GM21576 (cell line): ENCODE measurements around the gene NDUFAF2.
"Not testable (repeated sequence)": the region's sequence is repeated elsewhere in the genome, so short reads cannot be mapped to it uniquely, and the experiment has no call there.

ENCODE experiments used
- ATAC-seq: cut with Tn5 transposase; IDR thresholded peaks from one replicate; pipeline ENCODE4 v1.9.1; 2021; ENCODE audit warnings: mild to moderate bottlenecking, moderate library complexity; ENCODE audit not compliant: unreplicated experiment

NDUFAF2 gene

DNA sequence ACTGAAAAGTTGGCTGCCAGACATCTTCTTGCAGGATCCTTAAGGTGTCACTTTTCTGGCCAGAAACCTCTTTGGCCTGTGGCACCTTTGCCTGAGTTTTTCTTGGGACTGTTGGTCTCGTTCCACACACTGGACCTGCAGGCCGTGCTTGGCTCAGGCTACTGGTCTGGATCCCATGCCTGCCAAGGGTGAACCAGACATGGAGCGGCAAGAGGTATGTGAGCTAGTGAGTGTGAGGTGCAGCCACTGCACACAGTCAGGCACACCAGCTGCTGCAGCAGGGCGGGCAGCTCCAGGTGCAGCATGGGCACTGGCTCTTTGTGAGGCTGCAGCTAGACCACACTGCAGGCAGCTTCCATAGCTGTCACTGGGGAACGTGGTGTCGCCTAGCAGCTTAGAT is 47.9 kb downstream of the NDUFAF2 start:
- no peak for ATAC-seq

DNA sequence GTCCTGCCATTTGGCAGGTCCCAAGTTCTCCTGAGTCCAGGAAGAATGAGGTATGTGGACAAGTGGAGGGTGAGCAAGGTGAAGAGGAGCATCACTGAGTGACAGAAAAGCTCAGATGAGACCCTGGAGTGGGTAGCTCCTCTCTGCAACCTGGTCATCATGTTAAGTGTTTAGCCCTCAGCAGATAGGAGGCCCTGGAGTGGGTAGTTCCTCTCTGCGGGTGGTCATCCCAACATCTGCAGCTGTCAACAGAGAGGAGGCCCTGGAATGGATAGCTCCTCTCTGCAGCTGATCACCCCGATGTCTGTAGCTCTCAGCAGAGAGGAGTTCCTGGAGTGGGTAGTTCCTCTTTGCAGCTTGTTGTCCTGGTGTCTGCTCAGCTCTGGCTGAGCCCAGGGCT is 48.4 kb downstream of the NDUFAF2 start:
- ATAC-seq, result no peak

DNA sequence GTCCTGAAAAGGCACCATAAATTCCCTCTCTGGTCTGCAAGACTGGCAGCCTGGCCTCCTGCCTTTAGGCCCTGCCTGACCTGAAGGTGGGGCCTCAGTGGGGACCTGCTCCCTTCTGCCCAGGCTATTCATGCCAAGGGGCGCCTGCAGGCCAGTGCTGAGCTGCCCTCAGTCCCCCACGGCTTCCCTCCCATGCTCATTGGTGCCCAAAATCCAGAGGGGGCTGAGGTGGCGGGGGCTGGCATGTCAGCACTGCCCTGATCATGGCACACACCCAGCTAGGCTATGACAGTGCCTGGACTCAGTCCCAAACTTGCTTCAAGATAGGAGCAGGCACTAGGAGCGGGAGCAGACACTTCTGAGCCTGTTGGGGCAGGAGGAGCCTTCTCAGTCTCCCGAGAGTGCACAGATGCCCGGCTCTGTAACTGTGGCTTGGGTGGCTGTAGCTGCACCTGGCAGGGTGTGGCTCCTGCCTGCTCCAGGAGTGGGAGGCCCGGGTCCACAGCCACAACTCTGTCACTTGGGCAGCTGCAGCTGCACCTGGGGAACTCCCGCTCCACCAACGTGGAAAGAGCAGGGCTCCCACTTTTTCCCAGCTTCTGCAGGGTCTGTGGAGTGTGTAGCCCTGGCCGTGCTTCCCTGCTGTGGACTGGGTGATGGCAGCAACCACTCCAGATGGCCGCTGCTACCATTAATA is 49.0 kb downstream of the NDUFAF2 start:
- no peak for ATAC-seq

DNA sequence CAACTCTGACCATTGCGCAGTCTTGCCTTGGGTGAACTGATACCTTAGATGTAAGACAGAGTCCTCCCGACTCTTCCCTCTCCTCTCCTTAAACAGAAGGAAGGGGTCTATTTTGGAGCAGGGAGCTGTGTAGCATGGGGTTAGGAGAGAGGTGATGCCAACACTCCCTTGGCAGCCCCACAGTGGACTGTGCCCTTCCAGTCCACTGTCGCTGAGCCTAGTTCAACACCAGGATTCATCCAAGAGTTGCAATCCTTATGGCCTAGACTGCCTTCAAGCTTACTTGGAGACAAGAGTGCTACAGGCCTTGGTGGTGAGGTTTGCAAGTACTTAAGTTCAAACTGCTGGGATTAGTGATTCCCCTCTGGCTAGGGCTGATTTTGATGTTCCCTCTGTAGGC is 51.4 kb downstream of the NDUFAF2 start:
- no peak for ATAC-seq

DNA sequence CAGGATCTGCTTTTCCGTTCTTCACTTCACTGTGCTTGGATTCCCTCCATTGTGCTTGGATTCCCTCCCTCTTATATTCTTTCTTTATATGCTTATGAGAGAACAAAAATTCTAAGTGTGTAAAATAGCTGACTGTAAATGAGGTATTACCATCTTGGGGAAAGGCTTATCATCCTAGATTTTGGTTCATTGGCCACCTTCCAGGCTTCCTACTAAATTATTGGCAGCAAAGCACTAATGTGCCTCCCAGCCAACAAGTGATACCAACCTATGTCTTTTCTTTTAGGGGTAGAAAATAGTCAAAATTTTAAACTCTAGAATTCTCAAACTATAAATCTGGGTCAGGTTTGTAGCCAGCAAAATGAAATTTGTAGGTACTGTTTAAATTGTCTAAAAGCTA is 52.7 kb downstream of the NDUFAF2 start:
- no peak for ATAC-seq

DNA sequence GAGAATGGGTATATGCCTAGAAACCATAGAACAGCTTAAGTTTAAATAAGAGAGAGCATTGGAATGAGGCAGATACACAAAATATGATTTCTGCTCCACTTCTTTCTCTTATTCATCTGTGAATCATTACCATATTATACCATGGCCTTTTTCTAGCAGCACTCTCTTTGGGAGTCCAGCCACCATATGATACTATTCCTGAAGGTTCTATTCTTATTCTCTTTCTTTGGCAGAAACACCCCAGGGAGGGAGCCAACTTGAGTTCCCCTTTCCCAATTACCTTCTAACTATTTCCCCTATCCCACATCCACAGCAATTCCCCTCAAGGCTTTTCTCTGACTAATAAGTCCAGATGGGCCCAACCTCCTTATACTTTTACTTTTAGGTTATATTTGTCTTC is 55.9 kb downstream of the NDUFAF2 start:
- ATAC-seq, result no peak

DNA sequence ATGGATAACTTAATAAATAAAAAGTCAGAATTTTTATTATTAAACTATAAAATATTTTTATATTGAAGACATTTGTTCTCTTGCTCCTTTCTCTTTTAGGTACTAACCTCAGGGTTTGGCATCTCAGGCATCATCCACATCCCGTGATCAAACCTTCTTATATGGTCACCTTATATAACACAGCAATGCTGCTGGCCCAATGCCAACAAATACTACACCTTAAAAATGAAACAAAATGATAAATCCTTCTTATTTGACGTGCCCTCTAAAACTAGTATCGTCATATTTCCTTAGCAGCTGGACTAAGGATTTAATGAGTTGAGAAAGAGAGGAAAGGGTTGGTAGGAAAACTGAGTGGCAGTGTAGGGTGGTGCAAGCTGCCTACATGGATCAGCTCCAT is 56.6 kb downstream of the NDUFAF2 start:
- ATAC-seq, result no peak

DNA sequence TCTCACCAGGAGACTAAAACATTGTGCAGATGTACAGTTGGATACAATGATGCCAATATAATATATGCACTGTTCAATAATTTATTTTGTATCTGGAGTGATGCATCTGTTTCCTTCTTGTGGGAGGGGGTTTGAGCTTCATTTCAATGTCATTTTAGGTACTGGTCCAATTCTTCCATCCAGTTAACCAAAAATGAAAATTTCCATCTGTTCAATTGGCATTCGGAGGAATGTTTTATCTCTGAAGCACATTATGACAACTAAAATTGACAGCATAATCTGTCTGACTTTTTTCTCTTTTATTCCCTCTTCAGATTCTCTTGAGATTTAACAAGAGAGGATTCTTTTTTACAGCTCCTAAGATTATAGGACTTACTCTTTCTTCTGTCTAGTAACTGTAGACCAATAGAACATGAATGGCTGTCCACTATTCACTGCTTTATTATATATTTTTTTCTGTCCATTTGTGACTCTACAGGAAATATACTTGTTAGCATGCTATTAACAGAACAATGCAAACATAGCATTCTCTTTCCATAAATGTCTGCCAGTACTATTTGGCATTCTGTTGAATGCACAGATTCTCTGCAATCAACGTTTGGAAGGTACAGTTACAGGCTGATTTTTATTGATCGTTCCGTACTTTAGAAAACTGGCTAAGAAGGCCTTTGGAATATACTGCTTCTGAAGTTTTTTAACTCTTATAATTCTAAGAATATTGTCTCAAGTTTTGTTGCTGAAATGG is 57.8 kb downstream of the NDUFAF2 start:
- ATAC-seq, result no peak

DNA sequence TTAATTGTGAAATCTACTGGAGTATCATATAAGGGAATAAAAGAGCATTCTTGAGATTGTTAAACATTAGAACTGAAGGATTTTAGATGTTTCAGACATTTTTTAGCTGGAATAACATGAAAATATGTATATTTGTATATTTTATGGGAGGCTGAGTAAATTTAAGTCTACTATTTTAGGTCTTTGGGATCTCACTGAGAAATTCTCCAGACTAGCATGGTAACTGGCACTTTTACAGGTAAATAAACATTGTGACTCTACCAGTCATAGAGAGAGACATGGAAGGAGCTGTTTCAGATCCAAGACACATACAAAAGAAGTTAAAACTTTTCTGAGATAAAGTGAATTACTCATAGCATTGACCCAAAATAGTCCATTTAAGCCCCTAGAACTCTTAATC is 59.4 kb downstream of the NDUFAF2 start:
- ATAC-seq, result no peak

DNA sequence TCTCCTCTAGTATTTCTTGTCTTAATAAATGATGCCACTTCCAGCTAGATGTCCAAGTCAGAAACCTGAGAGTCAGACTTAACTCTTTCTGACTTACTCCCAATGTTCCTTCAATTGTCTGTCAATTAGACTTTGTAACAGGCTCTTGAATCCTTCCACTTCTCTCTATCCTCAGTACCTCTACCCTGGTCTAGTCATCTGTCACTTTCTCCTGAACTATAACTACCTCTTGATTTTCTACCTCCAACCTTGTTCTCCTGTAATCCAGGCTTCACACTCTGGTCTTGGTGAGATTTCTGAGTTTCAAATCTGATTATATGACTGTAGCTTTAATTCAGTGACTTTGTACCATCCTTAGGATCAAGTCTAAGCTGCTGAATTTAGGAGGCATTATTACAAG is 64.9 kb downstream of the NDUFAF2 start:
- no peak for ATAC-seq

DNA sequence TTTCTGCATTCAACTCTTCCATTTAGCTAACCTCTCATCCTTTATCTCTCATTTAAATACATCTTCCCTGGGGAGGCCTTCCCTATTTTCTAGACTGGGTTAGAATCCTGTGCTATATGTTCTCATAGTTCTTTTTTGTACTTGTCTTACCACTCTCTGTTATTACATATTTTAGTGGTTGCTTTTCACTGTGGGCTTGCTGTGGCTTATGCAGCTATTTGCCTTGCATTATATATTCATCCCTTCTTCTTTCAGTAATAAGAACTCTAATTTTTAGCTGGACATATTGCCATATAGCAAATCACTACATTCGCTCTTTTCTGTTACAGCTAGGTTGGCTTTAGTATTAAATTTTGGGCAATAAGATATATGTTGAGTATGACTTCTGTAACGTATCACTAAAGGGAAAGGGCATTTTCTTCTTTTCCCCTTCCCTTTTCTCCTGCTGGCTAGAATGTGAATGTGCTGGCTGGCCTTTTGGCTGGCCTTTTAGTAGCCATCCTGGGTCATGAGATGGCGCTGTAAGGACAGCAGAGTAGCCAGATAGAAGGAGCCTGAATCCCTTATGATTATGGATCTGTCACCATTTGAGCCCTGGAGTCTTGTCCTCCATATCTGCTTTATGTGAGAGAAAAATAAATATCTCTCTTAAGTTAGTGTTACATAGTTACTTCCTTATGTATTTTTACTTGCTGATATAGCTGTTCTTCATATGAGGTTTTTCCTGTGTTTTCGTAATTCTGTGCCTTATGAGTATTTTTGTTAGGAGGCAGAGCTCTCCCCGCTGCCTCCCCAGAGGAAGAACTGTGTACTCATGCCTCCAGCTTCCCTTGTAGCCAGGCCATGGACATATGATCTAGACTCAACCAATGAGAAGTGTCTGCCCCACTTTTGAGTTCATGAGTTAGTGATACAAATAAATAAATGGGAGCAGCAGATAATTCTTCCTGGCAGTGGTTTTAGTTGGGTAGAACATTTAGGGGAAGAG is 65.8 kb downstream of the NDUFAF2 start:
- no peak for ATAC-seq

DNA sequence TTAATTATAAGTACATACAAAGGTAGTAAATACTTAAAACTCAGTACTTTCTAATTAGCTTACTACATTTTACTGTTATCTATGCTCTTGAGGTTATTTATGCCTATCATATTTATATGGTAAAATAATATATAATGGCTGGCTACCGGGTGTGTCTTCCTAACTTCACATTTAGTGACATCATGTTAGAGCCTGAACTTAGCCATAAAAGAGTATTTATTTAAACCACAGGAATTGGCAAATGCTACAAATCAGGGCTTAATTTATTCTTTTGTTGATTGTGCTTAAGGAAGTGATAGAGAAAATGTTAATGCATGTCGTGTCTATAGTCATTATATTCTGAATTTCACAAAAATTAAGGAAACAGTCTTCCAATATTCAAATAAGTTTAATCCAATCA is 73.1 kb downstream of the NDUFAF2 start:
- ATAC-seq, result no peak

DNA sequence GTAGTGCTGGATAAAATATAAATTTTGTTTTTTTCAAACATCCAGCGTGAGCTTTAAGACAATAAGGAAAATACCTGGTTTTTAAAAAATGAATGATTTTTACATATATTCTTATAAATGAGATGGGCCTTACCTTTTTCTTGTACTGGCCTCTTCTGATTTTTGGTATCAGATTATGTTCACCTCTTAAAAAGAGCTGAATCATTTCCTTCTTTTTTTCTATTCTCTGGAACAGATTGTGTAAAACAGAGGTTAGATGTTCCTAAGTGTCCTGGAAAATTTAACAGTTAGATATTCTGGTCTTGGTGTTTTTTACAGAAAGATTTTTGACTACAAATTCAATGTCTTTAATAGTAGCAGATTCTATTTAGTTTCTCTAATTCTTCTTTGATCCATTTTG is 74.6 kb downstream of the NDUFAF2 start:
- no peak for ATAC-seq

DNA sequence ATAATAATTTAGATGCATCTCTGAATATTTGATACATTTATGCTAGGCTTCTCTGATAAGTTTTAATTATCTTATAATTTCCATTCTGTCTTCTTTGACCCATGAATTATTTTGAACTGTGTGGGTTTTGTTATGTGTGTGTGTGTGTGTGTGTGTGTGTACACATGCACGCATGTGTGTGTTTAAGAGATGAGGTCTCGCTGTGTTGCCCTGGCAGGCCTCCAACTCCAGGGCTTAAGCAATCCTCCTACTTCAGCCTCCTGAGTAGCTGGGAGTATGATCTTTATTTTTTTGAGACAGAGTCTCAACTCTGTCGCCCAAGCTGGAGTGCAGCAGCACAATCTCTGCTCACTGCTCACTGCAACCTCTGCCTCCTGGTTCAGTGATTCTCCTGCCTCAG is 75.4 kb downstream of the NDUFAF2 start:
- ATAC-seq, result no peak

DNA sequence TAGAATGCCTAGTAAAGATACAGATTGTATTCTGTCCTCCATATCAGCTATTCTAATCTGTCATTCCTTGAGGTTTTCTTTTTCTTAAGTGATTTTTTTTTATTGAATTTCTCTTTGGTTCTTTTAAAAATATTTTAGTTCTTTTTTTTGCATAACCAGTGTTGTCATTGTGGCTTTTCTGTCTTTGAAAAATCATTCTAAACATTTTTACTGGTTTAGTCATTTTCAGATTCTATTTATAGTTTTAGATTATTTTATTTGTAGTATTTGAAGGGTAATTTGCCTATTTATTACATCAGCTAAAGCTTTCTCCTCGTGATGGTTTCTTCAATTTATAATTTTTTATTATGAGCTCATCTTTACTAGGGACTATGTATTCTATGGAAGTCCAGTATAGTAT is 78.1 kb downstream of the NDUFAF2 start:
- no peak for ATAC-seq

DNA sequence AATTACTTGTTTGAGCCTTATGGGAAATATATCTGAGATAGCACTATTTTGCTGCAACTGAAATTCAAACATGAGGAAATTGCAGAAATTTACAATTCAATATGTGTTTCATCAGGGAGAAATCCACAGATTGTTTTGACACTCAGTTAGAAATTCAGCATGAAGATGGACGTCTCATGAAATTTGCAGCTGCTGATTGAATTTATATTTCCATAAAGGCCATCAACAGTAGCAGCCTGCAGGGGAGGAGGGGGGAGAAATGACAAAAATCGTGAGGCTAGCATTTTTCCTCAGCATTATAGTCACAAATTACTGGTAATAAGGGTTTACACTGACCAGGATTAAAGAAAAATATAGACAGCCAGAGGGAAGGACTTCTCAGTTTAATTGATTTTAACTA is 81.0 kb downstream of the NDUFAF2 start:
- no peak for ATAC-seq

DNA sequence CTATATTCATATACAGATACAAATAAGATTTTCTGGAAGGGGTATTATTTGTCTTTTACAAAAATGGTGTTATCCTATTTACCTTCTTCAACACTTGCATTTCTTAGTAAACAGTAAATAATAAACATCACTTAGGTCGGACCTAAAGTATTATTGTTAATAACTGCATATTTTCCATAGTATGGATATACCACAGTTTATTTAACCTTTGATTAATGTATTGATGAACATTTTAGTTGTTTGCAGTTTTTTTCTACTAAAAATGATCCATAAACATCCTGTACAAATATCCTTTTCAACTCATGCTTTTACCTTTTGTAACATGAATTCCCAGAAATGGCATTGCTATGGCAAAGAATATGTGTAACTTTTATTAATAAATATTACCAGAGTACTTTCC is 83.4 kb downstream of the NDUFAF2 start:
- ATAC-seq, result no peak

DNA sequence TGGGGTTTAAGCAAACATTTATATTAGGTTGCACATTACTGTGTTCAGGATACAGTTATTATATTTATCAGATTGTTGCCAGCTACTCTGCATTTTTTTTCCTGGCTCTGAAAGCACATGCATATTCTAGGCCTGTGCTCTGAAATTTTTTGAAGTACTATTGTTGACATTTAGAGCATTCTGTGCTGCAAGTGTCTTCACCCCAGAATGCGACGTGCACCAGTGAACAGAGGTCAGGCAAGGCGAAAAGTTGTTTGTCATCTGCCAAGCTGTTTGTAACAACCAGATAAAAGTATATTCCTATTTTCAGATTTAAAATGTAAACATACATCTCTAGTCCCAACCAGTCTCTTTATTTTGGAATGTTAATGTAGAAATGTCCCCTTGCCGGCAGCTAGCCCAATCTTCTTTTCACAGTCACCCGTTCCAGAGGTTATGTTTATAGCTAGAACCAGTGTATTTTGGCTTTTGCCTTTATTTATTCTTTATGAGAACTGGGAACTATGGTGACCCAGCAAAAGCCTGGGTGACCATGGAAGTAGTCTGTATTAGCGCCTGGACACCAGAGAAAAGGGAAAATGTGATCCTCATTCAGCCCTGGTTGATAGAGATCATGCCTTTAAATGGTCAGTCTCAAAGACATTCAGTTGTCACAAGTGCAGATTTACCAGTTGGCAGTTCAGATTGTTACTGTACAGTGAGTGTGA is 84.6 kb downstream of the NDUFAF2 start:
- ATAC-seq, result no peak

DNA sequence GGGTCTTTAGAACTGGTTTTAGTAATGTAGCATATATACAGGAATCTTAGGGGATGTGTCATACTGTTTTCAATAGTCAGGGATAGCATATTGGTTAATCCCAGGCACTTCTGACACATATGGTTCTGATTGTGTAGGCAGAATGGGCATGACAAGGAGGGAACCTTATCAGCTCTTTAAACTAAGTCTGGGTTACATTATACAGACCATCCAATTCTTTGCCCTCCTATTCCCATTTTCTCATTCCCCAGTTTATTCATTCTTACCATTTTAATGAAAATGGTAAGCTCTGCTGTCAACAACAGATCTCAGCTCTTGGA is 85.1 kb downstream of the NDUFAF2 start:
- no peak for ATAC-seq

DNA sequence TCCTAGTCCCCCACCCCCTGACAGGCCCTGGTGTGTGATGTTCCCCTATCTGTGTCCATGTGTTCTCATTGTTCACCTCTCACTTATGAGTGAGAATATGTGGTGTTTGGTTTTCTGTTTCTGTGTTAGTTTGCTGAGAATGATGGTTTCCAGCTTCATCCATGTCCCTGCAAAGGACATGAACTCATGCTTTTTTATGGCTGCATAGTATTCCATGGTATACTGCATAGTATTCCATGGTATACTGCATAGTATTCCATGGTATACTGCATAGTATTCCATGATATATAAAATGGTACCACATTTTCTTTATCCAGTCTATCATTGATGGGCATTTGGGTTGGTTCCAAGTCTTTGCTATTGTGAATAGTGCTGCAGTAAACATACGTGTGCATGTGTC is 86.3 kb downstream of the NDUFAF2 start:
- ATAC-seq, result not testable (repeated sequence)

DNA sequence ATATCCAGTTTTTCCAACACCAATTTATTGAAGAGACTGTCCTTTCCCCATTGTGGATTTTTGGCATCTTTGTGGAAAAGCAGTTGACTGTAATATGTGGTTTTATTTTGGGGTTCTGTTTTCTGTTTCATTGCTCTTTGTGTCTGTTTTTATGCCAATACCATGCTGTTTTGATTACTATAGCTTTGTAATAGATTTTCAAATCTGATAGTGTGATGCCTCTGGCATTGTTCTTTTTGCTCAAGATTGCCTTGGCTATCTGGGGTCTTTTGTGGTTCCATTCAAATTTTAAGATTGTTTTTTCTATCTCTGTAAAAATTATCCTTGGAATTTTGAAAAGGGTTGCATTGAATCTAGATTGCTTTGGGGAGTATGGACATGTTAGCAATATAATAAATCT is 99.5 kb downstream of the NDUFAF2 start:
- ATAC-seq, result no peak
